Ishikawa (cell line): ENCODE data around the gene PIP4K2A.

Source experiments
- CEBPB ChIP-seq: IDR thresholded peaks from 2 replicates; pipeline ENCODE4 v1.6.1; 2012
- CREB1 ChIP-seq: IDR thresholded peaks from 2 replicates; pipeline ENCODE4 v1.6.1; 2012; ENCODE audit warnings: low read depth
- EGR1 ChIP-seq: IDR thresholded peaks from 2 replicates; pipeline ENCODE4 v1.6.1; 2012
- EP300 ChIP-seq: IDR thresholded peaks from 2 replicates; pipeline ENCODE4 v1.6.1; 2012; ENCODE audit warnings: borderline replicate concordance
- FOXM1 ChIP-seq: IDR thresholded peaks from 2 replicates; pipeline ENCODE4 v1.6.1; 2012; ENCODE audit warnings: low read depth, borderline replicate concordance
- MAX ChIP-seq: IDR thresholded peaks from 2 replicates; pipeline ENCODE4 v1.6.1; 2012
- NFIC ChIP-seq: IDR thresholded peaks from 2 replicates; pipeline ENCODE4 v1.6.1; 2012
- RAD21 ChIP-seq: IDR thresholded peaks from 2 replicates; pipeline ENCODE4 v1.6.1; 2012; ENCODE audit warnings: low read depth
- REST ChIP-seq: IDR thresholded peaks from 2 replicates; pipeline ENCODE4 v1.6.1; 2012; ENCODE audit warnings: low read depth, mild to moderate bottlenecking
- TAF1 ChIP-seq: IDR thresholded peaks from 2 replicates; pipeline ENCODE4 v1.6.1; 2012; ENCODE audit warnings: low read depth, mild to moderate bottlenecking
- TCF12 ChIP-seq: IDR thresholded peaks from 2 replicates; pipeline ENCODE4 v1.6.1; 2012; ENCODE audit warnings: low read depth
- TEAD4 ChIP-seq: IDR thresholded peaks from 2 replicates; pipeline ENCODE4 v1.6.1; 2012
- USF1 ChIP-seq: IDR thresholded peaks from 2 replicates; pipeline ENCODE4 v1.6.1; 2012
- YY1 ChIP-seq: IDR thresholded peaks from 2 replicates; pipeline ENCODE4 v1.6.1; 2012; ENCODE audit warnings: low read depth
- ZBTB7A ChIP-seq: IDR thresholded peaks from 2 replicates; pipeline ENCODE4 v1.6.1; 2012; ENCODE audit warnings: low read depth

Gene PIP4K2A

GRCh38 chr10:22753786-22754185 lies 39.4 kb upstream of the PIP4K2A start:
- no peak for TF ChIP-seq CEBPB
- TF ChIP-seq RAD21, result no peak
- no peak for TF ChIP-seq NFIC
- TF ChIP-seq EGR1, result no peak
- TF ChIP-seq CREB1, result no peak
- no peak for TF ChIP-seq TAF1
- TF ChIP-seq FOXM1, result no peak
- no peak for TF ChIP-seq MAX
- TF ChIP-seq TEAD4, result no peak
- no peak for TF ChIP-seq USF1
- TF ChIP-seq TCF12, result no peak
- TF ChIP-seq ZBTB7A, result no peak
- TF ChIP-seq REST, result no peak
- TF ChIP-seq YY1, result no peak
- TF ChIP-seq EP300, result no peak

GRCh38 chr10:22752272-22752889 lies 38.0 kb upstream of the PIP4K2A start:
- no peak for TF ChIP-seq CEBPB

GRCh38 chr10:22750131-22750530 lies 35.8 kb upstream of the PIP4K2A start:
- TF ChIP-seq REST, result no peak
- no peak for TF ChIP-seq ZBTB7A
- no peak for TF ChIP-seq CEBPB
- TF ChIP-seq MAX, result no peak
- TF ChIP-seq TAF1, result no peak
- TF ChIP-seq FOXM1, result no peak
- no peak for TF ChIP-seq EGR1
- TF ChIP-seq NFIC, result no peak
- TF ChIP-seq EP300, result no peak
- no peak for TF ChIP-seq TEAD4
- TF ChIP-seq USF1, result no peak
- TF ChIP-seq TCF12, result no peak
- TF ChIP-seq YY1, result no peak
- no peak for TF ChIP-seq RAD21

GRCh38 chr10:22742678-22743077 lies 28.3 kb upstream of the PIP4K2A start:
- no peak for TF ChIP-seq TCF12
- TF ChIP-seq EP300, result no peak
- TF ChIP-seq TAF1, result no peak
- TF ChIP-seq YY1, result no peak

- TF ChIP-seq ZBTB7A (no peak), EGR1 (no peak), NFIC (no peak), TCF12 (no peak), CEBPB (no peak), CREB1 (no peak), EP300 (no peak), USF1 (no peak), YY1 (no peak), FOXM1 (no peak), MAX (no peak), REST (no peak), TEAD4 (no peak), TAF1 (no peak), RAD21 (no peak)
These were observed 25.8 kb upstream of the PIP4K2A start for GRCh38 chr10:22740180-22740579.
